GM23338 (cell line): ENCODE data around the gene BCL11B. TPM values are rescaled to one million over a fixed set of nuclear protein-coding genes. Genes with fewer than 3 reads are reported as not detected.

Experiments used
- ATAC-seq: fragments of 200-7000 bp; cut with Tn5 transposase; 3 replicates; pipeline ENCODE4 v1.9.1; 2020
- DNase-seq: peaks from one replicate; pipeline ENCODE4 v3.0.0-alpha.2; 2015; ENCODE audit warnings: low spot score
- H2AFZ ChIP-seq: fragments of 200-600 bp; sonication (generic); 2 replicates; pipeline ENCODE4 v1.8.0; 2016; ENCODE audit warnings: antibody characterized with exemption, mild to moderate bottlenecking, moderate library complexity
- H3F3A ChIP-seq: fragments of 200-600 bp; sonication (generic); replicated peaks from 2 replicates; pipeline ENCODE4 v1.8.0; 2017; ENCODE audit warnings: antibody characterized with exemption, mixed run types, low read depth
- H3K27ac ChIP-seq: fragments of 200-600 bp; sonication (generic); 2 replicates; pipeline ENCODE4 v1.6.1; 2016; ENCODE audit warnings: low read depth
- H3K27me3 ChIP-seq: fragments of 200-600 bp; sonication (generic); 2 replicates; pipeline ENCODE4 v1.8.0; 2016; ENCODE audit warnings: mild to moderate bottlenecking, mixed run types, moderate library complexity; ENCODE audit not compliant: insufficient read depth
- H3K36me3 ChIP-seq: fragments of 200-600 bp; sonication (generic); 2 replicates; pipeline ENCODE4 v1.8.0; 2016; ENCODE audit warnings: mild to moderate bottlenecking; ENCODE audit not compliant: insufficient read depth
- H3K4me1 ChIP-seq: fragments of 200-600 bp; sonication (generic); 2 replicates; pipeline ENCODE4 v1.8.0; 2016; ENCODE audit warnings: mild to moderate bottlenecking, moderate library complexity; ENCODE audit not compliant: insufficient read depth
- H3K4me2 ChIP-seq: fragments of 200-600 bp; sonication (generic); 2 replicates; pipeline ENCODE4 v1.7.1; 2017; ENCODE audit warnings: mixed run types
- H3K4me3 ChIP-seq: fragments of 200-600 bp; sonication (generic); 2 replicates; pipeline ENCODE4 v1.6.1; 2016; ENCODE audit warnings: mixed run types
- H3K79me2 ChIP-seq: fragments of 200-600 bp; sonication (generic); replicated peaks from 2 replicates; pipeline ENCODE4 v1.8.0; 2017; ENCODE audit warnings: mild to moderate bottlenecking; ENCODE audit not compliant: insufficient read depth
- H3K9me2 ChIP-seq: fragments of 200-600 bp; sonication (generic); 2 replicates; pipeline ENCODE4 v1.8.0; 2017; ENCODE audit not compliant: insufficient read depth
- H4K20me1 ChIP-seq: fragments of 200-600 bp; sonication (generic); replicated peaks from 2 replicates; pipeline ENCODE4 v1.8.0; 2017; ENCODE audit warnings: mild to moderate bottlenecking; ENCODE audit not compliant: insufficient read depth
- H3K27ac Mint-ChIP-seq: 2 replicates; pipeline ENCODE4 v1.8.0; 2020; ENCODE audit warnings: inconsistent platforms, mild to moderate bottlenecking, moderate library complexity, mixed read lengths
- H3K27me3 Mint-ChIP-seq: 3 replicates; pipeline ENCODE4 v1.8.0; 2022; ENCODE audit warnings: low read depth, mild to moderate bottlenecking, moderate library complexity, mixed read lengths, inconsistent platforms; ENCODE audit not compliant: insufficient read depth, poor library complexity
- H3K36me3 Mint-ChIP-seq: 3 replicates; pipeline ENCODE4 v1.8.0; 2021; ENCODE audit warnings: low read depth, mild to moderate bottlenecking, inconsistent platforms, moderate library complexity, mixed read lengths
- H3K4me1 Mint-ChIP-seq: 3 replicates; pipeline ENCODE4 v1.8.0; 2020; ENCODE audit warnings: mild to moderate bottlenecking, inconsistent platforms, mixed read lengths
- H3K4me3 Mint-ChIP-seq: 3 replicates; pipeline ENCODE4 v1.8.0; 2021; ENCODE audit warnings: moderate library complexity, mild to moderate bottlenecking, inconsistent platforms, mixed read lengths
- H3K9me3 Mint-ChIP-seq: 3 replicates; pipeline ENCODE4 v1.8.0; 2020; ENCODE audit warnings: moderate library complexity, mild to moderate bottlenecking, inconsistent platforms, mixed read lengths
- CREB1 ChIP-seq: fragments of 250-450 bp; sonication (Bioruptor Pico); IDR thresholded peaks from 2 replicates; pipeline ENCODE4 v1.5.0; 2020; ENCODE audit warnings: low read depth, mild to moderate bottlenecking, moderate library complexity
- CTCF ChIP-seq, 2 experiments: fragments of 200-600 bp in 1 of 2; sonication (generic) in 1 of 2; conservative IDR thresholded peaks; 2 replicates each; pipeline versions ENCODE4 v1.5.1 to v1.6.1; 2016 to 2017; ENCODE audit warnings: antibody characterized with exemption in 2 of 2, low read depth in 2 of 2, mild to moderate bottlenecking in 2 of 2, moderate library complexity in 1 of 2
- ETS1 ChIP-seq: IDR thresholded peaks from 2 replicates; pipeline ENCODE4 v1.6.1; 2016; ENCODE audit warnings: antibody characterized with exemption
- EZH2 ChIP-seq: fragments of 200-600 bp; sonication (generic); IDR thresholded peaks from one replicate; pipeline ENCODE4 v1.8.0; 2017; ENCODE audit warnings: antibody characterized with exemption, mild to moderate bottlenecking, low read depth; ENCODE audit not compliant: unreplicated experiment
- EZH2phosphoT487 ChIP-seq: fragments of 200-600 bp; sonication (generic); IDR thresholded peaks from one replicate; pipeline ENCODE4 v1.8.1; 2018; ENCODE audit warnings: antibody characterized with exemption; ENCODE audit not compliant: unreplicated experiment
- JUNB ChIP-seq: IDR thresholded peaks from one replicate; pipeline ENCODE4 v1.6.1; 2016; ENCODE audit warnings: antibody characterized with exemption; ENCODE audit not compliant: unreplicated experiment
- NANOG ChIP-seq: IDR thresholded peaks from 2 replicates; pipeline ENCODE4 v1.6.1; 2016; ENCODE audit warnings: antibody characterized with exemption, borderline replicate concordance
- POLR2AphosphoS5 ChIP-seq: IDR thresholded peaks from 2 replicates; pipeline ENCODE4 v1.6.1; 2016; ENCODE audit warnings: antibody characterized with exemption, low read depth
- STAT1 ChIP-seq: IDR thresholded peaks from one replicate; pipeline ENCODE4 v1.6.1; 2016; ENCODE audit warnings: antibody characterized with exemption; ENCODE audit not compliant: unreplicated experiment
- ZNF114 ChIP-seq: fragments of 250-450 bp; sonication (Bioruptor Pico); IDR thresholded peaks from 2 replicates; pipeline ENCODE4 v1.5.0; 2020; ENCODE audit warnings: mild to moderate bottlenecking, moderate library complexity
- ZNF331 ChIP-seq: fragments of 250-450 bp; sonication (Bioruptor Pico); IDR thresholded peaks from 2 replicates; pipeline ENCODE4 v1.5.0; 2020; ENCODE audit warnings: low read depth, mild to moderate bottlenecking, moderate library complexity
- ZNF462 ChIP-seq: fragments of 250-450 bp; sonication (Bioruptor Pico); IDR thresholded peaks from 2 replicates; pipeline ENCODE4 v1.5.0; 2020; ENCODE audit warnings: mild to moderate bottlenecking, moderate library complexity
- polyA plus RNA-seq: library from polyadenylated mRNA; unstranded; fragments of >200 nt; fragmentation: Nextera tagmentation; extraction: Ambion mirVana; gene quantifications from 2 replicates; pipeline ENCODE4 v1.2.1, GENCODE V29; 2016
- total RNA-seq: library from RNA; depleted of rRNA; stranded (reverse); fragments of >200 nt; shearing (Covaris generic); gene quantifications from 2 replicates; pipeline ENCODE4 v1.2.3, GENCODE V29; 2014
- TF ChIP-seq, protein P1 (sequence below): IDR thresholded peaks from one replicate; pipeline ENCODE4 v1.6.1; 2018; ENCODE audit warnings: antibody characterized with exemption; ENCODE audit not compliant: unreplicated experiment

The BCL11B gene
- total and polyA plus RNA-seq, 2 experiments from 2014 or later, result 2.4 to 6.7 TPM

GRCh38 chr14:99272632-99272898 is 568 bp upstream of the BCL11B start:
- peak overlapping the region; percentile 90 for H2AFZ ChIP-seq
- no peaks in the 10 kb centered on the region for H4K20me1 ChIP-seq
- peaks cover 45% of the 10 kb centered on the region for H3K4me1 ChIP-seq
- peak overlapping the region; percentile 88 for H3K27ac Mint-ChIP-seq
- TF ChIP-seq EZH2 (no peak), ZNF331 (CRISPR knock-in tag) (no peak), NANOG (no peak), ZNF114 (CRISPR knock-in tag) (no peak), CTCF (conservative IDR thresholded peaks at IDR 0.05; ENCODE audit: low read depth in 2 of 2) (no peak), CREB1 (CRISPR knock-in tag) (no peak), POLR2AphosphoS5 (no peak), ZNF462 (CRISPR knock-in tag) (no peak), STAT1 (no peak), EZH2phosphoT487 (no peak), ETS1 (no peak), JUNB (no peak)
- TF ChIP-seq, protein P1, sequence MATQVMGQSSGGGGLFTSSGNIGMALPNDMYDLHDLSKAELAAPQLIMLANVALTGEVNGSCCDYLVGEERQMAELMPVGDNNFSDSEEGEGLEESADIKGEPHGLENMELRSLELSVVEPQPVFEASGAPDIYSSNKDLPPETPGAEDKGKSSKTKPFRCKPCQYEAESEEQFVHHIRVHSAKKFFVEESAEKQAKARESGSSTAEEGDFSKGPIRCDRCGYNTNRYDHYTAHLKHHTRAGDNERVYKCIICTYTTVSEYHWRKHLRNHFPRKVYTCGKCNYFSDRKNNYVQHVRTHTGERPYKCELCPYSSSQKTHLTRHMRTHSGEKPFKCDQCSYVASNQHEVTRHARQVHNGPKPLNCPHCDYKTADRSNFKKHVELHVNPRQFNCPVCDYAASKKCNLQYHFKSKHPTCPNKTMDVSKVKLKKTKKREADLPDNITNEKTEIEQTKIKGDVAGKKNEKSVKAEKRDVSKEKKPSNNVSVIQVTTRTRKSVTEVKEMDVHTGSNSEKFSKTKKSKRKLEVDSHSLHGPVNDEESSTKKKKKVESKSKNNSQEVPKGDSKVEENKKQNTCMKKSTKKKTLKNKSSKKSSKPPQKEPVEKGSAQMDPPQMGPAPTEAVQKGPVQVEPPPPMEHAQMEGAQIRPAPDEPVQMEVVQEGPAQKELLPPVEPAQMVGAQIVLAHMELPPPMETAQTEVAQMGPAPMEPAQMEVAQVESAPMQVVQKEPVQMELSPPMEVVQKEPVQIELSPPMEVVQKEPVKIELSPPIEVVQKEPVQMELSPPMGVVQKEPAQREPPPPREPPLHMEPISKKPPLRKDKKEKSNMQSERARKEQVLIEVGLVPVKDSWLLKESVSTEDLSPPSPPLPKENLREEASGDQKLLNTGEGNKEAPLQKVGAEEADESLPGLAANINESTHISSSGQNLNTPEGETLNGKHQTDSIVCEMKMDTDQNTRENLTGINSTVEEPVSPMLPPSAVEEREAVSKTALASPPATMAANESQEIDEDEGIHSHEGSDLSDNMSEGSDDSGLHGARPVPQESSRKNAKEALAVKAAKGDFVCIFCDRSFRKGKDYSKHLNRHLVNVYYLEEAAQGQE, result no peak
- DNase-seq, result no peak
- H3K36me3 Mint-ChIP-seq, result no peaks in the 10 kb centered on the region; the same call in 2 of the 3 replicates
- peak overlapping the region; percentile 91 for H3K4me3 Mint-ChIP-seq
- peaks cover 3% of the 10 kb centered on the region; the same call in 2 of the 3 replicates for H3K9me3 Mint-ChIP-seq
- H3K27me3 ChIP-seq, result peaks cover 4% of the 10 kb centered on the region; the same call in 1 of the 2 replicates
- no peak for ATAC-seq
- peaks cover 32% of the 10 kb centered on the region for H3K4me1 Mint-ChIP-seq
- H3K9me2 ChIP-seq, result no peaks in the 10 kb centered on the region
- H3K4me2 ChIP-seq, result peak overlapping the region; percentile 88
- H3F3A ChIP-seq, result peaks cover 9% of the 10 kb centered on the region; the same call in 1 of the 2 replicates
- peaks cover 28% of the 10 kb centered on the region for H3K27me3 Mint-ChIP-seq
- H3K36me3 ChIP-seq, result no peaks in the 10 kb centered on the region
- H3K79me2 ChIP-seq, result peaks cover 32% of the 10 kb centered on the region
- H3K4me3 ChIP-seq, result peak overlapping the region; percentile 79
- H3K27ac ChIP-seq, result peak overlapping the region; percentile 78; the same call in 1 of the 2 replicates
